Mucosa of descending colon (tissue), 3 donors: ENCODE data around the gene SLC2A13. TPM values are rescaled to one million over a fixed set of nuclear protein-coding genes. Genes with fewer than 3 reads are reported as not detected.

Experiments used
- ATAC-seq: fragments of 200-7000 bp; cut with Tn5 transposase; one replicate; pipeline ENCODE4 v1.9.1; 2020; ENCODE audit warnings: mild to moderate bottlenecking, moderate library complexity
- DNase-seq, 3 donors: peaks; one replicate each; pipeline ENCODE4 v3.0.0-alpha.2; 2020
- H3K36me3 ChIP-seq: fragments of 200-600 bp; one replicate; pipeline ENCODE4 v1.8.0; 2021; ENCODE audit warnings: low read depth, mild to moderate bottlenecking
- H3K4me1 ChIP-seq: fragments of 200-600 bp; one replicate; pipeline ENCODE4 v1.8.0; 2021; ENCODE audit warnings: low read depth, mild to moderate bottlenecking
- H3K4me3 ChIP-seq: fragments of 200-600 bp; one replicate; pipeline ENCODE4 v1.8.0; 2021; ENCODE audit warnings: mild to moderate bottlenecking
- H3K9me3 ChIP-seq: fragments of 200-600 bp; one replicate; pipeline ENCODE4 v1.8.0; 2021; ENCODE audit warnings: mild to moderate bottlenecking
- CTCF ChIP-seq: fragments of 200-600 bp; IDR thresholded peaks from one replicate; pipeline ENCODE4 v1.8.0; 2022; ENCODE audit warnings: antibody characterized with exemption, mild to moderate bottlenecking
- intact Hi-C, 2 donors: fragments of 100-400 bp; cut with DNase I in 1 of 2; cut with micrococcal nuclease in 1 of 2; formaldehyde crosslinking; loops; one replicate each; pipeline versions ENCODE4 v1.11.0 to v1.11.1; 2022; cut with DNase I, micrococcal nuclease
- total RNA-seq, 3 donors: library from RNA; stranded (reverse); fragmentation: NEBNext Ultra II Directional in 2 of 3; extraction: Animal tissue kit (Norgen Biotek cat#: 25700) in 2 of 3; gene quantifications; one replicate each; pipeline versions ENCODE4 v1.2.1 to v1.2.4, GENCODE V29; 2021 to 2023
- donor health status: DM: no; HTN: no; CAD: no; lungs with moderate emphysema.
- donor health status: DM: no; HTN: no; CAD: no.
- donor health status: DM: no; HTN: yes; CAD: no.

The SLC2A13 gene
- total RNA-seq, 3 donors from 2014 or later = 25.0 to 41.8 (median 34.1) TPM

- Histone ChIP-seq H3K9me3 (no peaks in the 10 kb centered on the region), H3K36me3 (no peaks in the 10 kb centered on the region), H3K4me3 (no peak overlapping the region), H3K4me1 (peaks cover 32% of the 10 kb centered on the region)
- intact Hi-C loops = no loop called here
- ATAC-seq = peak; percentile 85
- peak in 1 of 3 donors; percentile 51 for DNase-seq
- no peak for TF ChIP-seq CTCF
Measured at GRCh38 chr12:40016980-40017379, 88.9 kb downstream of the SLC2A13 start.

GRCh38 chr12:40015881-40016280 is 90.0 kb downstream of the SLC2A13 start:
- Histone ChIP-seq H3K36me3 (no peaks in the 10 kb centered on the region), H3K9me3 (no peaks in the 10 kb centered on the region), H3K4me3 (no peak overlapping the region), H3K4me1 (peaks cover 32% of the 10 kb centered on the region)
- no peak for TF ChIP-seq CTCF
- intact Hi-C loops = no loop called here
- no peak for DNase-seq
- no peak for ATAC-seq

GRCh38 chr12:40015345-40015744 is 90.5 kb downstream of the SLC2A13 start:
- ATAC-seq = peak; percentile 57

GRCh38 chr12:40013847-40014246 is 92.0 kb downstream of the SLC2A13 start:
- H3K4me3 ChIP-seq = no peak overlapping the region
- no peak for TF ChIP-seq CTCF
- no peaks in the 10 kb centered on the region for H3K36me3 ChIP-seq
- H3K9me3 ChIP-seq = no peaks in the 10 kb centered on the region
- DNase-seq (no peak), ATAC-seq (peak; percentile 59)
- intact Hi-C loops = loop anchor here (5.0 kb wide), 1 partner anchor 93 kb away; the partner anchor contains the start of gene SLC2A13 (in 2 of the 2)
- H3K4me1 ChIP-seq = peaks cover 32% of the 10 kb centered on the region

More at GRCh38 chr12:40015345-40015744, 90.5 kb downstream of the SLC2A13 start:
- H3K4me1 ChIP-seq = peaks cover 32% of the 10 kb centered on the region
- no peaks in the 10 kb centered on the region for H3K36me3 ChIP-seq
- no peak for TF ChIP-seq CTCF
- H3K4me3 ChIP-seq = no peak overlapping the region
- DNase-seq = no peak
- intact Hi-C loops = no loop called here
- H3K9me3 ChIP-seq = no peaks in the 10 kb centered on the region

GRCh38 chr12:40013292-40013691 is 92.6 kb downstream of the SLC2A13 start:
- peaks cover 32% of the 10 kb centered on the region for H3K4me1 ChIP-seq
- H3K4me3 ChIP-seq = no peak overlapping the region
- TF ChIP-seq CTCF = no peak
- ATAC-seq = no peak
- no peaks in the 10 kb centered on the region for H3K36me3 ChIP-seq
- DNase-seq = no peak
- H3K9me3 ChIP-seq = no peaks in the 10 kb centered on the region
- intact Hi-C loops = loop anchor here (5.0 kb wide), 1 partner anchor 94 kb away; the partner anchor contains the start of gene SLC2A13 (in 2 of the 2)

GRCh38 chr12:40012711-40013110 is 93.2 kb downstream of the SLC2A13 start:
- intact Hi-C loops = loop anchor here (5.0 kb wide), 1 partner anchor 95 kb away; the partner anchor contains the start of gene SLC2A13 (in 2 of the 2)

More at GRCh38 chr12:40012711-40013110, 93.2 kb downstream of the SLC2A13 start:
- Histone ChIP-seq H3K4me1 (peaks cover 32% of the 10 kb centered on the region), H3K9me3 (no peaks in the 10 kb centered on the region), H3K4me3 (no peak overlapping the region), H3K36me3 (no peaks in the 10 kb centered on the region)
- ATAC-seq (peak; percentile 6), DNase-seq (no peak)
- no peak for TF ChIP-seq CTCF
